Glomerular visceral epithelial cell (primary cell): ENCODE data around the gene ATP2B1.
"Not testable (repeated sequence)": the region's sequence is repeated elsewhere in the genome, so short reads cannot be mapped to it uniquely, and the experiment has no call there.

Source experiments
- DNase-seq: peaks from one replicate; pipeline ENCODE4 v3.0.0-alpha.2; 2016; ENCODE audit errors: extremely low spot score

ATP2B1 gene

GRCh38 chr12:89708565-89709156 lies at the start of gene ATP2B1:
ATP2B1 (minus strand) TSS chr12:89708838; CDS start chr12:89655886, 52,952 bp downstream.
- DNase-seq = peak; percentile 91

- not testable (repeated sequence) for DNase-seq
Observed at GRCh38 chr12:89757987-89758386, 49.3 kb upstream of the ATP2B1 start.

GRCh38 chr12:89756585-89757398 lies 48.2 kb upstream of the ATP2B1 start:
- peak; percentile 85 for DNase-seq

- DNase-seq = no peak
Observed at GRCh38 chr12:89756194-89756584, 47.6 kb upstream of the ATP2B1 start.

GRCh38 chr12:89753997-89754396 lies 45.4 kb upstream of the ATP2B1 start:
- DNase-seq = no peak

GRCh38 chr12:89752341-89752740 lies 43.7 kb upstream of the ATP2B1 start:
- no peak for DNase-seq

GRCh38 chr12:89750389-89751351 lies 42.0 kb upstream of the ATP2B1 start:
- DNase-seq = no peak

- DNase-seq = no peak
Observed at GRCh38 chr12:89748791-89749190, 40.2 kb upstream of the ATP2B1 start.

- DNase-seq = no peak
Observed at GRCh38 chr12:89745286-89745685, 36.6 kb upstream of the ATP2B1 start.

- no peak for DNase-seq
Observed at GRCh38 chr12:89742337-89743022, 33.8 kb upstream of the ATP2B1 start.

- DNase-seq = no peak
Observed at GRCh38 chr12:89740943-89741342, 32.3 kb upstream of the ATP2B1 start.

- no peak for DNase-seq
Observed at GRCh38 chr12:89736995-89737394, 28.4 kb upstream of the ATP2B1 start.

GRCh38 chr12:89733579-89734201 lies 25.1 kb upstream of the ATP2B1 start:
- peak; percentile 93 for DNase-seq

- no peak for DNase-seq
Observed at GRCh38 chr12:89732522-89732921, 23.9 kb upstream of the ATP2B1 start.

- peak; percentile 21 for DNase-seq
Observed at GRCh38 chr12:89731614-89732013, 23.0 kb upstream of the ATP2B1 start.

GRCh38 chr12:89731089-89731488 lies 22.5 kb upstream of the ATP2B1 start:
- no peak for DNase-seq

GRCh38 chr12:89729946-89730459 lies 21.4 kb upstream of the ATP2B1 start:
- DNase-seq = no peak

GRCh38 chr12:89723276-89723675 lies 14.6 kb upstream of the ATP2B1 start:
- DNase-seq = no peak

GRCh38 chr12:89721291-89721987 lies 12.8 kb upstream of the ATP2B1 start:
- DNase-seq = no peak
